ENCODE measurements around the gene BMP6. TPM values are rescaled to one million over a fixed set of nuclear protein-coding genes. Genes with fewer than 3 reads are reported as not detected.

BMP6 gene
- total RNA-seq, 2 experiments from 2014 or later, result 0.38 to 1.1 TPM

DNA sequence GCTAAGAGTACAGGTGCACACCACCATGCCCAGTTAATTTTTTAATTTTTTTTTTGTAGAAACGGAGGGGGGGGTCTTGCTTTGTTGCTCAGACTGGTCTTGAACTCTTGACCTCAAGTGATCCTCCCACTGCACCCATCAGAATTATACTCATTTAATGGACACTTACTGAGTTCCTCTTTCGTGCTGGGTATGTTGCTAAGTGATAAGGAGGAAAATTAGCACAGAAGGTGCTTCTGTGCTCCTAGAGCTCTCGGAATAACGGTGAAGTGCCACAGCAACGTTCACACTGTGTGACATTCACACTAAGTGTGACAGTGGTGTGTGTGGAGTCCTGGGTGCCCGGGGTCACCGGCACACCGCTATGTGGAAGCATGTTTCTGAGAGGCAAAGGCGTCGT is 32.1 kb upstream of the BMP6 start:
- Histone ChIP-seq H3K4me3 (ENCODE audit: low read depth, low read length, poor library complexity, severe bottlenecking) (no peak overlapping the region), H4K20me1 (ENCODE audit: insufficient read depth, low read length) (no peaks in the 10 kb centered on the region), H3K4me2 (ENCODE audit: low read length) (no peak overlapping the region), H3K9me2 (ENCODE audit: insufficient read depth, low read length) (no peaks in the 10 kb centered on the region), H3K36me3 (ENCODE audit: insufficient read depth, low read length) (no peaks in the 10 kb centered on the region), H3K79me2 (ENCODE audit: insufficient read depth, low read depth, low read length) (no peaks in the 10 kb centered on the region), H3K9me3 (ENCODE audit: low read length) (no peaks in the 10 kb centered on the region), H3K4me1 (ENCODE audit: insufficient read depth, low read length, poor library complexity, severe bottlenecking) (peaks cover 8% of the 10 kb centered on the region), H2AFZ (ENCODE audit: low read length) (no peak overlapping the region), H3K27ac (ENCODE audit: low read depth, low read length, poor library complexity, severe bottlenecking) (no peak overlapping the region)
- intact Hi-C loops (cut with micrococcal nuclease; ENCODE audit: unreplicated experiment), result no loop called here
- ChIA-PET POLR2A (no interaction called here), CTCF (ENCODE audit: unreplicated experiment) (no interaction called here)
- TF ChIP-seq EZH2phosphoT487 (IDR thresholded peaks at IDR 0.05; ENCODE audit: borderline replicate concordance, low read depth, low read length), result no peak
- TF ChIP-seq, protein P1, sequence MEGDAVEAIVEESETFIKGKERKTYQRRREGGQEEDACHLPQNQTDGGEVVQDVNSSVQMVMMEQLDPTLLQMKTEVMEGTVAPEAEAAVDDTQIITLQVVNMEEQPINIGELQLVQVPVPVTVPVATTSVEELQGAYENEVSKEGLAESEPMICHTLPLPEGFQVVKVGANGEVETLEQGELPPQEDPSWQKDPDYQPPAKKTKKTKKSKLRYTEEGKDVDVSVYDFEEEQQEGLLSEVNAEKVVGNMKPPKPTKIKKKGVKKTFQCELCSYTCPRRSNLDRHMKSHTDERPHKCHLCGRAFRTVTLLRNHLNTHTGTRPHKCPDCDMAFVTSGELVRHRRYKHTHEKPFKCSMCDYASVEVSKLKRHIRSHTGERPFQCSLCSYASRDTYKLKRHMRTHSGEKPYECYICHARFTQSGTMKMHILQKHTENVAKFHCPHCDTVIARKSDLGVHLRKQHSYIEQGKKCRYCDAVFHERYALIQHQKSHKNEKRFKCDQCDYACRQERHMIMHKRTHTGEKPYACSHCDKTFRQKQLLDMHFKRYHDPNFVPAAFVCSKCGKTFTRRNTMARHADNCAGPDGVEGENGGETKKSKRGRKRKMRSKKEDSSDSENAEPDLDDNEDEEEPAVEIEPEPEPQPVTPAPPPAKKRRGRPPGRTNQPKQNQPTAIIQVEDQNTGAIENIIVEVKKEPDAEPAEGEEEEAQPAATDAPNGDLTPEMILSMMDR (conservative IDR thresholded peaks at IDR 0.05; ENCODE audit: low read length), result no peak
- no TSS peak for BruUV-seq (replicated peaks)
- DNase-seq (ENCODE audit: low spot score), result no peak

DNA sequence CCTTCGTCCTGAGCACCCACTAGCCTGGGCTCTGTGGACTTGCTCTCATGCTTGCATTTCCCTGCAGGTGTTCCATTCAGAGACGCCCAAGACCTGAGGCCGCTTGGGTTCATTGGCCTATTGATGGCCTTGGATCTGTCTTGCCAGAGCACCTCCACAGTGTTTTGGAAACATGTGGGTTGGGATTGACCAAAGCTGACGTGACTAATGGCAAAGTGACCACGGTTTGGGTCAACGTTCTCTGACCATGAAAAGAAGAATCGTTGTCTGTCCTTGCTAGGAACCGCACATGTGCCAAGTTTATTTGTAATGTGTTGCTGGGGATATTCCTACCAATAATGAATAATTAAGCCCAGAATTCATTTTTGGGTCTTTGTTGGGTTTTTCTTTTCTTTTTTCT is 29.8 kb upstream of the BMP6 start:
- TF ChIP-seq, protein P1 (conservative IDR thresholded peaks at IDR 0.05; ENCODE audit: low read length), result no peak
- no peak for TF ChIP-seq EZH2phosphoT487 (IDR thresholded peaks at IDR 0.05; ENCODE audit: borderline replicate concordance, low read depth, low read length)
- CTCF ChIA-PET (ENCODE audit: unreplicated experiment), result no interaction called here
- Histone ChIP-seq H3K9me2 (ENCODE audit: insufficient read depth, low read length) (no peaks in the 10 kb centered on the region), H2AFZ (ENCODE audit: low read length) (no peak overlapping the region), H4K20me1 (ENCODE audit: insufficient read depth, low read length) (no peaks in the 10 kb centered on the region), H3K79me2 (ENCODE audit: insufficient read depth, low read depth, low read length) (no peaks in the 10 kb centered on the region), H3K9me3 (ENCODE audit: low read length) (no peaks in the 10 kb centered on the region), H3K4me1 (ENCODE audit: insufficient read depth, low read length, poor library complexity, severe bottlenecking) (peaks cover 8% of the 10 kb centered on the region), H3K4me3 (ENCODE audit: low read depth, low read length, poor library complexity, severe bottlenecking) (no peak overlapping the region), H3K4me2 (ENCODE audit: low read length) (no peak overlapping the region), H3K27ac (ENCODE audit: low read depth, low read length, poor library complexity, severe bottlenecking) (no peak overlapping the region), H3K36me3 (ENCODE audit: insufficient read depth, low read length) (no peaks in the 10 kb centered on the region)
- POLR2A ChIA-PET, result no interaction called here
- no peak for DNase-seq (ENCODE audit: low spot score)
- BruUV-seq (replicated peaks), result no TSS peak
- intact Hi-C loops (cut with micrococcal nuclease; ENCODE audit: unreplicated experiment), result no loop called here

DNA sequence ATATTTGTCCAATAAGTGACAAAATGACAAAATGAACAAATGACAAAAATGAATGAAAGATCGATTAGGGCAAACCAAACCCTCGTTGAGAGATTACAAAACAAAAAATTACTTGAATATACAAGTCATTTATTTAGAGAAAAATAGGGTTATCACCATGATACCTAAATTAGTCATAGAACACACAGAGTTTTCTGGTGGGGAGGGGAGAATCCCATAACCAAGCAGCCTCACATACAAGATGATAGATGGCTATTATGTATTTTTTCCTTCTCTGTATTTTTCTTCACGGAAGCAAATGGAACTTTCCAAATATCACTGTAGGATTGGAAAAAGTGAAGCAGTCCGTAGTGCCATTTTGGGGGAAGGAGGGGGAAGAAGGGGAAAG is 28.5 kb upstream of the BMP6 start:
- Histone ChIP-seq H3K9me3 (ENCODE audit: low read length) (no peaks in the 10 kb centered on the region), H3K79me2 (ENCODE audit: insufficient read depth, low read depth, low read length) (no peaks in the 10 kb centered on the region), H3K36me3 (ENCODE audit: insufficient read depth, low read length) (no peaks in the 10 kb centered on the region), H3K9me2 (ENCODE audit: insufficient read depth, low read length) (no peaks in the 10 kb centered on the region), H4K20me1 (ENCODE audit: insufficient read depth, low read length) (no peaks in the 10 kb centered on the region), H3K4me2 (ENCODE audit: low read length) (no peak overlapping the region; the same call in 1 of the 2 replicates), H3K4me1 (ENCODE audit: insufficient read depth, low read length, poor library complexity, severe bottlenecking) (peaks cover 8% of the 10 kb centered on the region), H2AFZ (ENCODE audit: low read length) (peak overlapping the region; percentile 81; the same call in 1 of the 2 replicates), H3K27ac (ENCODE audit: low read depth, low read length, poor library complexity, severe bottlenecking) (no peak overlapping the region), H3K4me3 (ENCODE audit: low read depth, low read length, poor library complexity, severe bottlenecking) (no peak overlapping the region)
- intact Hi-C loops (cut with micrococcal nuclease; ENCODE audit: unreplicated experiment), result no loop called here
- CTCF ChIA-PET (ENCODE audit: unreplicated experiment), result no interaction called here
- no peak for DNase-seq (ENCODE audit: low spot score)
- no TSS peak for BruUV-seq (replicated peaks)
- no peak for TF ChIP-seq EZH2phosphoT487 (IDR thresholded peaks at IDR 0.05; ENCODE audit: borderline replicate concordance, low read depth, low read length)
- TF ChIP-seq, protein P1 (conservative IDR thresholded peaks at IDR 0.05; ENCODE audit: low read length), result no peak
- POLR2A ChIA-PET, result no interaction called here

Measured in OCI-LY7 (cell line).